Osteoblast (primary cell): ENCODE data around the gene BPHL. TPM values are rescaled to one million over a fixed set of nuclear protein-coding genes. Genes with fewer than 3 reads are reported as not detected.
"Not testable (repeated sequence)": the region's sequence is repeated elsewhere in the genome, so short reads cannot be mapped to it uniquely, and the experiment has no call there.

Experiments
- DNase-seq: peaks from one replicate; pipeline ENCODE4 v3.0.0; 2011; ENCODE audit warnings: low spot score, mixed read lengths; ENCODE audit not compliant: insufficient read length; ENCODE audit errors: missing footprints
- H2AFZ ChIP-seq: 2 replicates; pipeline ENCODE4 v1.6.0; 2011; ENCODE audit warnings: mild to moderate bottlenecking, low read length
- H3K27ac ChIP-seq: 2 replicates; pipeline ENCODE4 v1.5.1; 2011; ENCODE audit warnings: mild to moderate bottlenecking, low read depth, low read length, moderate library complexity
- H3K27me3 ChIP-seq: 2 replicates; pipeline ENCODE4 v1.6.0; 2012; ENCODE audit warnings: mild to moderate bottlenecking, control low read depth, inconsistent platforms, low read length, moderate library complexity; ENCODE audit not compliant: insufficient read depth
- H3K36me3 ChIP-seq: 2 replicates; pipeline ENCODE4 v1.5.1; 2011; ENCODE audit warnings: mild to moderate bottlenecking, low read length, control low read depth, moderate library complexity; ENCODE audit not compliant: insufficient read depth
- H3K4me1 ChIP-seq: 2 replicates; pipeline ENCODE4 v1.5.1; 2011; ENCODE audit warnings: mild to moderate bottlenecking, low read length, control low read depth, moderate library complexity; ENCODE audit not compliant: insufficient read depth
- H3K4me2 ChIP-seq: 2 replicates; pipeline ENCODE4 v1.6.0; 2011; ENCODE audit warnings: mild to moderate bottlenecking, low read length; ENCODE audit not compliant: insufficient read depth
- H3K4me3 ChIP-seq: fragments of 200-600 bp; sonication (generic); 3 replicates; pipeline ENCODE4 v1.5.1; 2012; ENCODE audit warnings: mild to moderate bottlenecking, low read length, inconsistent platforms; ENCODE audit not compliant: insufficient read depth
- H3K79me2 ChIP-seq: 2 replicates; pipeline ENCODE4 v1.6.0; 2012; ENCODE audit warnings: mild to moderate bottlenecking, low read length, control low read depth, inconsistent platforms; ENCODE audit not compliant: insufficient read depth
- H3K9me3 ChIP-seq: 2 replicates; pipeline ENCODE4 v1.5.1; 2011; ENCODE audit warnings: low read depth, low read length, control low read depth
- H4K20me1 ChIP-seq: 2 replicates; pipeline ENCODE4 v1.6.0; 2012; ENCODE audit warnings: mild to moderate bottlenecking, low read length, control low read depth; ENCODE audit not compliant: insufficient read depth
- total RNA-seq: library from RNA; depleted of rRNA; stranded (reverse); fragments of >200 nt; gene quantifications from 2 replicates; pipeline ENCODE4 v1.2.3, GENCODE V29; 2012
- TF ChIP-seq, protein P1 (sequence below): IDR thresholded peaks from 2 replicates; pipeline ENCODE4 v1.5.1; 2011; ENCODE audit warnings: mild to moderate bottlenecking, low read depth, low read length, moderate library complexity; ENCODE audit errors: extremely low read depth

The BPHL gene
- total RNA-seq, 1 donor = 19.9 TPM

DNA sequence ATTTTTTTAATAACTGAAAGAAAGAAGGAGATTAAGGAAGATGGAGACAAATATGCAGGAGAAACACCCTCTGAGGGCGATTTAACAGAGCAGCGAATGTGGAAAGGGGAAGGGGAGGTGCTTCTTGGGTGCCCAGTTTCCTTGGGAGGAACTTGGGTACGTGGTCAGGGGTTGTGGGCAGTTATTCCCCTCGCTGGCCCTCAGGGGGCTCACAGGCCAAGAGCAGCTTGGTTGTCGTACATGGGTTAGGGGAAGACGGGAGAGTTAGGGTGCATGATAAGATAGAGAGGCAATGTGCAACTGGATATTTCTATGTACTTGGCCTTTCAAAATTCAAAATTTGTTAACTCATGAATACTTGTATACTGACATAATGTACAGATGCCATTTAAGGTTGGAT lies 45.9 kb downstream of the BPHL start:
- H4K20me1 ChIP-seq = no peaks in the 10 kb centered on the region
- H3K9me3 ChIP-seq = no peaks in the 10 kb centered on the region
- H3K36me3 ChIP-seq = no peaks in the 10 kb centered on the region
- no peak for DNase-seq
- TF ChIP-seq, protein P1, sequence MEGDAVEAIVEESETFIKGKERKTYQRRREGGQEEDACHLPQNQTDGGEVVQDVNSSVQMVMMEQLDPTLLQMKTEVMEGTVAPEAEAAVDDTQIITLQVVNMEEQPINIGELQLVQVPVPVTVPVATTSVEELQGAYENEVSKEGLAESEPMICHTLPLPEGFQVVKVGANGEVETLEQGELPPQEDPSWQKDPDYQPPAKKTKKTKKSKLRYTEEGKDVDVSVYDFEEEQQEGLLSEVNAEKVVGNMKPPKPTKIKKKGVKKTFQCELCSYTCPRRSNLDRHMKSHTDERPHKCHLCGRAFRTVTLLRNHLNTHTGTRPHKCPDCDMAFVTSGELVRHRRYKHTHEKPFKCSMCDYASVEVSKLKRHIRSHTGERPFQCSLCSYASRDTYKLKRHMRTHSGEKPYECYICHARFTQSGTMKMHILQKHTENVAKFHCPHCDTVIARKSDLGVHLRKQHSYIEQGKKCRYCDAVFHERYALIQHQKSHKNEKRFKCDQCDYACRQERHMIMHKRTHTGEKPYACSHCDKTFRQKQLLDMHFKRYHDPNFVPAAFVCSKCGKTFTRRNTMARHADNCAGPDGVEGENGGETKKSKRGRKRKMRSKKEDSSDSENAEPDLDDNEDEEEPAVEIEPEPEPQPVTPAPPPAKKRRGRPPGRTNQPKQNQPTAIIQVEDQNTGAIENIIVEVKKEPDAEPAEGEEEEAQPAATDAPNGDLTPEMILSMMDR = no peak
- no peak overlapping the region for H3K4me3 ChIP-seq
- H3K79me2 ChIP-seq = no peaks in the 10 kb centered on the region
- H3K27me3 ChIP-seq = no peaks in the 10 kb centered on the region
- H3K27ac ChIP-seq = no peak overlapping the region
- no peak overlapping the region for H2AFZ ChIP-seq
- no peak overlapping the region for H3K4me2 ChIP-seq
- H3K4me1 ChIP-seq = peaks cover 19% of the 10 kb centered on the region

DNA sequence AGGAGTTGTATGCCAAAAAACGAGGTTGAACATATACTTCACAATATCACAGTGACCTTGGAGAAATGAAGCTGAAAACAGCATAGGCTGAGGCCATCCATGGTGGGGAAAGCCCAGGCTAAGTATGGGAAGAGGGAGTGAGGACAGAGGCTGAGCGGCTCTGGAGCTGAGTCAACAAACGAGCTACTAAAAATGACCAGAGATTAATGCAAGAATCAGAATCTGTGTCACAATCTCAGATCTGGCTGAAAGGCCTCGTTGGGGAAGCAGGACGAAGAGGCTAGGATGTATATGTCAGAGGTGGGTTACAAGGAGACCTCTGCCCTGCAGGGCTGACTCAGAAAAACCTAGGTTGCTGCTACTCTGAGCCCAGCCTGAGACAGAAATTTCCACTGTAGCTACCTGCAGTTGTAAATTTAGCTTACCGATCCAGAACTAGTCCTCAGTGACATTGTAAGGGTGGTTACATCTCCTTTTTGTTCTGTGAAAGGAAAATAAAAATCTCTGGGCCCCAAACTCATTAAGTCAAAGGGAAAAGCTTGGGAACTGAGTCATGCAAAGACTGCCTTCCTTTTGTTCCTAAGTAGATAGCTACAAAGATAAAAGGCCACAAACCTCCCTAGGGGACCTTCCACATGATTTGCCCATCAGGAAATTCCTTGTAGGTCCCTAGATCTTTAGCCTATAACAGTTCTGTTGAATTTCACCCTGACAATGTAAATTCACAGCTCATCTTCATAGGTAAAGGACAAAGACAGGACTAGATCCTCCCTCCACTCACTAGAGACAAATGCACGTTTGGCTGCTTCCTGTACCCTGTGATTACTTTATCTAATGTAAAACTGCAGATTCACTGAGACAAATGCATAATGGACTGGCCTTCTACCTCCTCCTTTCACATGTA lies 47.4 kb downstream of the BPHL start:
- Histone ChIP-seq H3K9me3 (no peaks in the 10 kb centered on the region), H3K27ac (peak overlapping the region; percentile 57), H3K4me1 (peaks cover 19% of the 10 kb centered on the region), H2AFZ (no peak overlapping the region), H4K20me1 (no peaks in the 10 kb centered on the region), H3K79me2 (no peaks in the 10 kb centered on the region), H3K4me3 (no peak overlapping the region), H3K36me3 (no peaks in the 10 kb centered on the region), H3K4me2 (peak overlapping the region; percentile 30), H3K27me3 (no peaks in the 10 kb centered on the region)
- TF ChIP-seq, protein P1 = no peak
- peak; percentile 83 for DNase-seq

DNA sequence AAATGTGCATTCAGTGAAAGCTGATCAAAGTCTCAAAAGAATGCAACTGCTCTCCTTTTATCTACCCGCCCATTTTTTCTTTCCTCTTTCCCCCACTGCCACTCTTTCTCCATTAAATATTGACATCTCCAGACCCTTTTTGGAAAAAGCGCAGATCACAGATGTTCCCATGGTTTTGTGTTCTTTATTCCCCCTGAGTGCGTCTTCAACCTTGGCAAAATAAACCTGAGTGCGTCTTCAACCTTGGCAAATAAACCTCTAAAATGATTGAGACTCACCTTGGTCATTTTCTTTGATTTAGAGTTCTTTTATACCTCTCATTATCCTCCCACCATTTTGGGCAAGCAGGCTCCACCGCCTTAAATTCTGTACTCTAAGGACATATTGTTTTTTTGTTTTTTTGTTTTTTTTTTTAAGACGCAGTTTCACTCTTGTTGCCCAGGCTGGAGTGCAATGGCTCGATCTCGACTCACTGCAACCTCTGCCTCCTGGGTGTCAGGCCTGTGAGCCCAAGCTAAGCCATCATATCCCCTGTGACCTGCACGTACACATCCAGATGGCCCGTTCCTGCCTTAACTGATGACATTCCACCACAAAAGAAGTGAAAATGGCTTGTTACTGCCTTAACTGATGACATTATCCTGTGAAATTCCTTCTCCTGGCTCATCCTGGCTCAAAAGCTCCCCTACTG lies 48.2 kb downstream of the BPHL start:
- not testable (repeated sequence) for H3K9me3 ChIP-seq, H3K36me3 ChIP-seq, H4K20me1 ChIP-seq, H3K4me2 ChIP-seq, H3K4me3 ChIP-seq, H3K27me3 ChIP-seq, H3K27ac ChIP-seq, H3K79me2 ChIP-seq, H2AFZ ChIP-seq, DNase-seq
- peaks cover 21% of the 10 kb centered on the region for H3K4me1 ChIP-seq

DNA sequence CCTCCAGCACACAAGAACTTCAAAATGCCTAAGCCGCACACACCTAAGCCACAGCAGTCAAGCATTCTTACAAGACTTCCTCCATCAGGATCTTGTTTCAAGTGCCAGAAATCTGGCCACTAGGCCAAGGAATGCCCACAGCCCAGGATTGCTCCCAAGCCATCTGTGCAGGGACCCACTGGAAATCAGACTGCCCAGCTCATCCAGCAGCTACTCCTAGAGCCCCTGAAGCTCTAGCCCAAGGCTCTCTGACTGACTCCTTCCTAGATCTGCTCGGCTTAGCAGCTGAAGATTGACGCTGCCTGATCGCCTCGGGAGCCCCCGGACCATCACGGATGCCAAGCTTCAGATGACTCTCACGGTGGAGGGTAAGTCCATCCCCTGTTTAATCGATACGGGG lies 49.5 kb downstream of the BPHL start:
- not testable (repeated sequence) for H3K9me3 ChIP-seq, H3K4me2 ChIP-seq, H4K20me1 ChIP-seq, DNase-seq, H3K27ac ChIP-seq, H2AFZ ChIP-seq, H3K4me3 ChIP-seq, H3K27me3 ChIP-seq, H3K79me2 ChIP-seq, H3K36me3 ChIP-seq
- H3K4me1 ChIP-seq = peaks cover 28% of the 10 kb centered on the region

DNA sequence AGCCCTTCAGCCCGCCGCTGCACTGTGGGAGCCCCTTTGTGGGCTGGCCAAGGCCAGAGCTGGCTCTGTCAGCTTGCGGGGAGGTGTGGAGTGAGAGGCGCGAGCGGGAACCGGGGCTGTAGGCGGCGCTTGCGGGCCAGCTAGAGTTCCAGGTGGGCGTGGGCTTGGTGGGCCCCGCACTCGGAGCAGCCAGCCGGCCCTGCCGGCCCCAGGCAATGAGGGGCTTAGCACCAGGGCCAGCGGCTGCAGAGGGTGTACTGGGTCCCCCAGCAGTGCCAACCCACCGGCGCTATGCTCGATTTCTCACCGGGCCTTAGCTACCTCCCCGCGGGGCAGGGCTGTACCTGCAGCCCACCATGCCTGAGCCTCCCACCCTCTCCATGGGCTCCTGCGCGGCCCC lies 52.2 kb downstream of the BPHL start:
- not testable (repeated sequence) for H3K27ac ChIP-seq, H3K36me3 ChIP-seq, DNase-seq, H2AFZ ChIP-seq, H3K4me2 ChIP-seq, H3K4me3 ChIP-seq, H3K27me3 ChIP-seq, H4K20me1 ChIP-seq, H3K79me2 ChIP-seq, H3K9me3 ChIP-seq
- H3K4me1 ChIP-seq = peaks cover 19% of the 10 kb centered on the region

DNA sequence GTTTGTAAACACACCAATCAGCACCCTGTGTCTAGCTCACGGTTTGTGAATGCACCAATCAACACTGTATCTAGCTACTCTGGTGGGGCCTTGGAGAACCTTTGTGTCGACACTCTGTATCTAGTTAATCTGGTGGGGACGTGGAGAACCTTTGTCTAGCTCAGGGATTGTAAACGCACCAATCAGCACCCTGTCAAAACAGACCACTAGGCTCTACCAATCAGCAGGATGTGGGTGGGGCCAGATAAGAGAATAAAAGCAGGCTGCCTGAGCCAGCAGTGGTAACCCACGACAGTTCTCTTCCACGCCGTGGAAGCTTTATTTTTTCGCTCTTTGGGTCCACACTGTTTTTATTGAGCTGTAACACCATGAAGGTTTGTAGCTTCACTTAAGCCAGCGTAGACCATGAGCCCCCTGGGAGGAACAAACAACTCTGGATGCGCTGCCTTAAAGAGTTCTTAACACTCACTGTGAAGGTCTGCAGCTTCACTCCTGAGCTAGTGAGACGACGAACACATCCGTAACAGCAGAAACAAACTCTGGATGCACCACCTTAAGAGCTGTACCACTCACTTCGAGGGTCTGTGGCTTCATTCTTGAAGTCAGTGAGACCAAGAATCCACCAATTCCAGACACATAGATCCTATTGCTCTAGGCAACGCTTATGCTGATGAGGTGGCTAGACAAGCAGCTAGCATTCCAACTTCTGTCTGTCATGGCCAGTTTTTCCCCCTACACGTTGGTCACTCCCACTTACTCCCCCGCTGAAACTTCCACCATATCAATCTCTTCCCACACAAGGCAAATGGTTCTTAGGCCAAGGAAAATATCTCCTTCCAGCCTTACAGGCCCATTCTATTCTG lies 53.0 kb downstream of the BPHL start:
- not testable (repeated sequence) for H4K20me1 ChIP-seq

DNA sequence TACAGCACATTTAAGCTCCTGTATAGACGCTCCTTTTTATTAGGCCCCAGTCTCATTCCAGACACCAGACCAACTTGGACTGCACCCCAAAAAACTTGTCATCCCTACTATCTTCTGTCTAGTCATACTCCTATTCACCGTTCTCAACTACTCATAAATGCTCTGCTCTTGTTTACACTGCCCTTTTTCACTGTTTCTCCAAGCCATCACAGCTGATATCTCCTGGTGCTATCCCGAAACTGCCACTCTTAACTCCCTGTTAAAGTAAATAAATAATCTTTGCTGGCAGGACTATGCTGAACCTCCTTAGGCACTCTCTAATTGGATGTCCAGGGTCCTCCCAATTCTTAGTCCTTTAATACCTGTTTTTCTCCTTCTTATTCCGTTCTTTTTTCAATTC lies 54.3 kb downstream of the BPHL start:
- not testable (repeated sequence) for H3K79me2 ChIP-seq, H3K36me3 ChIP-seq, DNase-seq, H2AFZ ChIP-seq, H3K4me1 ChIP-seq, H3K4me2 ChIP-seq, H3K27me3 ChIP-seq, H4K20me1 ChIP-seq, H3K4me3 ChIP-seq, H3K9me3 ChIP-seq
- peak overlapping the region; percentile 82 for H3K27ac ChIP-seq

More for the DNA sequence above, 53.0 kb downstream of the BPHL start:
- not testable (repeated sequence) for DNase-seq, H3K27me3 ChIP-seq, H3K4me3 ChIP-seq, H3K36me3 ChIP-seq, H3K4me2 ChIP-seq, H3K79me2 ChIP-seq, H3K9me3 ChIP-seq, H3K4me1 ChIP-seq
- peak overlapping the region; percentile 29 for H2AFZ ChIP-seq
- H3K27ac ChIP-seq = peak overlapping the region; percentile 82
